Astrocyte of the spinal cord (primary cell): Measurements from ENCODE around the gene FAM114A2.

Experiments used
- DNase-seq: peaks from one replicate; pipeline ENCODE4 v3.0.0; 2011; ENCODE audit warnings: low read depth, low spot score
- H3K4me3 ChIP-seq: 2 replicates; pipeline ENCODE4 v1.5.1; 2011; ENCODE audit warnings: low read depth, mild to moderate bottlenecking, low read length, moderate library complexity
- CTCF ChIP-seq: IDR thresholded peaks from 2 replicates; pipeline ENCODE4 v1.5.1; 2012; ENCODE audit warnings: low read depth, mild to moderate bottlenecking, low read length, inconsistent platforms
- in situ Hi-C: cut with HindIII; loops from 2 replicates; pipeline ENCODE4 v1.10.0; 2017; ENCODE audit warnings: low sequenced_read_pairs

Gene FAM114A2

GRCh38 chr5:154010660-154011059 lies 28.1 kb downstream of the FAM114A2 start:
- TF ChIP-seq CTCF, result no peak
- no peak for DNase-seq
- in situ Hi-C loops, result no loop called here
- H3K4me3 ChIP-seq, result no peak overlapping the region

GRCh38 chr5:154005648-154006047 lies 33.1 kb downstream of the FAM114A2 start:
- in situ Hi-C loops, result no loop called here
- no peak for TF ChIP-seq CTCF
- H3K4me3 ChIP-seq, result no peak overlapping the region
- DNase-seq, result no peak

- H3K4me3 ChIP-seq, result no peak overlapping the region
- no peak for TF ChIP-seq CTCF
- DNase-seq, result no peak
- in situ Hi-C loops, result no loop called here
Measured at GRCh38 chr5:154002511-154003020, 36.1 kb downstream of the FAM114A2 start.

- no peak overlapping the region for H3K4me3 ChIP-seq
- no peak for TF ChIP-seq CTCF
- in situ Hi-C loops, result no loop called here
- DNase-seq, result peak; percentile 2
Measured at GRCh38 chr5:154002093-154002492, 36.6 kb downstream of the FAM114A2 start.

GRCh38 chr5:154000703-154001102 lies 38.0 kb downstream of the FAM114A2 start:
- no peak for TF ChIP-seq CTCF
- in situ Hi-C loops, result no loop called here
- no peak for DNase-seq
- H3K4me3 ChIP-seq, result no peak overlapping the region

GRCh38 chr5:153999995-154000394 lies 38.7 kb downstream of the FAM114A2 start:
- in situ Hi-C loops, result no loop called here
- no peak for TF ChIP-seq CTCF
- no peak overlapping the region for H3K4me3 ChIP-seq
- DNase-seq, result no peak

GRCh38 chr5:153998768-153999167 lies 39.9 kb downstream of the FAM114A2 start:
- in situ Hi-C loops, result no loop called here
- TF ChIP-seq CTCF, result no peak
- H3K4me3 ChIP-seq, result no peak overlapping the region
- DNase-seq, result no peak
